Transverse colon (tissue), 4 donors: ENCODE measurements around the gene ANKLE2. TPM values are rescaled to one million over a fixed set of nuclear protein-coding genes. Genes with fewer than 3 reads are reported as not detected.

Experiments used
- DNase-seq: peaks from one replicate; pipeline ENCODE4 v3.0.0-alpha.2; 2019
- H3K27ac ChIP-seq, 4 donors: fragments of 200-600 bp; sonication (generic); 2 replicates each; pipeline ENCODE4 v1.5.1; 2016 to 2018; ENCODE audit warnings: inconsistent platforms in 4 of 4
- H3K27me3 ChIP-seq: fragments of 200-600 bp; sonication (generic); 2 replicates; pipeline ENCODE4 v1.5.1; 2017; ENCODE audit warnings: inconsistent platforms
- H3K36me3 ChIP-seq, 4 donors: fragments of 200-600 bp; sonication (generic); 2 replicates each; pipeline ENCODE4 v1.5.1; 2017 to 2019; ENCODE audit warnings: inconsistent platforms in 4 of 4
- H3K4me1 ChIP-seq, 4 donors: fragments of 200-600 bp; sonication (generic); 2 replicates each; pipeline ENCODE4 v1.5.1; 2017 to 2020; ENCODE audit warnings: inconsistent platforms in 4 of 4
- H3K4me3 ChIP-seq, 4 donors: fragments of 200-600 bp; sonication (generic); 1 replicate in 1 of 4; 2 replicates in 3 of 4; pipeline versions ENCODE4 v1.5.1 to v1.6.1; 2017 to 2019; ENCODE audit warnings: inconsistent platforms in 4 of 4
- H3K9me3 ChIP-seq, 2 donors: fragments of 200-600 bp; sonication (generic); 2 replicates each; pipeline ENCODE4 v1.5.1; 2017 to 2019; ENCODE audit warnings: inconsistent platforms in 2 of 2
- CTCF ChIP-seq, 5 experiments: fragments of 200-600 bp in 3 of 5; fragments of 450-650 bp in 2 of 5; sonication (generic) in 3 of 5; IDR thresholded peaks; 1 replicate in 2 of 5; 2 replicates in 3 of 5; pipeline ENCODE4 v1.5.1; 2016 to 2017; ENCODE audit warnings: antibody characterized with exemption in 5 of 5, inconsistent platforms in 3 of 5, mild to moderate bottlenecking in 2 of 5, moderate library complexity in 1 of 5
- EP300 ChIP-seq: sonication (generic); formaldehyde crosslinking; IDR thresholded peaks from one replicate; pipeline ENCODE4 v1.6.1; 2017; ENCODE audit warnings: antibody characterized with exemption, low read depth
- POLR2A ChIP-seq: fragments of 450-650 bp; IDR thresholded peaks from one replicate; pipeline ENCODE4 v1.6.1; 2016; ENCODE audit warnings: antibody characterized with exemption, mild to moderate bottlenecking, moderate library complexity
- POLR2AphosphoS5 ChIP-seq, 3 donors: sonication (generic); formaldehyde crosslinking; IDR thresholded peaks; one replicate each; pipeline ENCODE4 v1.6.1; 2016; ENCODE audit warnings: antibody characterized with exemption in 3 of 3
- WGBS, 2 donors: methylation state at CpG; one replicate each; pipeline ENCODE4 v1.1.5; 2018; ENCODE audit warnings: low coverage in 1 of 2; 5-methylcytosine and 5-hydroxymethylcytosine counted together
- in situ Hi-C, 4 donors: fragments of 200-750 bp; cut with MboI; loops; one replicate each; pipeline versions ENCODE4 v1.15.0 to v1.15.1; 2017; ENCODE audit warnings: low sequenced_read_pairs in 3 of 4, low pct_ligation_motif_present in 1 of 4, low pct_unique_long_range_greater_than_20kb in 1 of 4
- intact Hi-C: fragments of 100-400 bp; cut with DNase I; formaldehyde crosslinking; loops from one replicate; pipeline ENCODE4 v1.15.1; 2023; ENCODE audit warnings: low total_unique reads
- total RNA-seq, 4 donors: library from RNA; depleted of rRNA; stranded (reverse); fragments of >200 nt; gene quantifications; one replicate each; pipeline ENCODE4 v1.1.0, GENCODE V29; 2016

Gene ANKLE2
- total RNA-seq, 4 donors from 2014 or later = 46.0 to 146 (median 88.6) TPM

GRCh38 chr12:132783917-132784531 is 22.4 kb upstream of the ANKLE2 start:
- intact Hi-C loops = no loop called here
- H3K27me3 ChIP-seq = no peaks in the 10 kb centered on the region
- no peak overlapping the region for H3K27ac ChIP-seq
- DNase-seq = no peak
- no peaks in the 10 kb centered on the region for H3K4me1 ChIP-seq
- peaks cover 0 to 67% (median 31%) of the 10 kb centered on the region in 4 donors for H3K36me3 ChIP-seq
- H3K9me3 ChIP-seq = no peaks in the 10 kb centered on the region
- H3K4me3 ChIP-seq = no peak overlapping the region
- in situ Hi-C loops = no loop called here
- no peak for TF ChIP-seq POLR2AphosphoS5 (IDR thresholded peaks at IDR 0.05)
- no peak for TF ChIP-seq POLR2A
- TF ChIP-seq EP300 = no peak
- TF ChIP-seq CTCF (IDR thresholded peaks at IDR 0.05) = no peak
- WGBS, 2 donors = 86 to 94% methylated on average over 3 to 22 of the region's 22 CpGs

GRCh38 chr12:132781938-132782337 is 20.3 kb upstream of the ANKLE2 start:
- intact Hi-C loops = no loop called here
- WGBS, 2 donors = 88% methylated on average over 12 of the region's 12 CpGs; no CpG with 5 or more reads in 1 of the 2 donors
- no peaks in the 10 kb centered on the region for H3K27me3 ChIP-seq

GRCh38 chr12:132779781-132780353 is 18.2 kb upstream of the ANKLE2 start:
- H3K36me3 ChIP-seq = peaks cover 0 to 76% (median 35%) of the 10 kb centered on the region in 4 donors
- in situ Hi-C loops = no loop called here
- intact Hi-C loops = no loop called here

More at GRCh38 chr12:132781938-132782337, 20.3 kb upstream of the ANKLE2 start:
- Histone ChIP-seq H3K36me3 (peaks cover 0 to 84% (median 36%) of the 10 kb centered on the region in 4 donors), H3K9me3 (no peaks in the 10 kb centered on the region), H3K4me1 (no peaks in the 10 kb centered on the region), H3K27ac (no peak overlapping the region), H3K4me3 (no peak overlapping the region)
- no peak for DNase-seq
- in situ Hi-C loops = no loop called here
- TF ChIP-seq POLR2AphosphoS5 (IDR thresholded peaks at IDR 0.05) (no peak), POLR2A (no peak), EP300 (no peak), CTCF (IDR thresholded peaks at IDR 0.05) (no peak)

GRCh38 chr12:132777614-132778013 is 16.0 kb upstream of the ANKLE2 start:
- Histone ChIP-seq H3K9me3 (no peaks in the 10 kb centered on the region), H3K27me3 (no peaks in the 10 kb centered on the region), H3K36me3 (peaks cover 0 to 84% (median 34%) of the 10 kb centered on the region in 4 donors), H3K4me3 (no peak overlapping the region), H3K27ac (peak overlapping the region in 1 of 4 donors; percentile 21), H3K4me1 (no peaks in the 10 kb centered on the region)
- WGBS, 2 donors = 87% methylated on average over 20 of the region's 20 CpGs; no CpG with 5 or more reads in 1 of the 2 donors
- intact Hi-C loops = no loop called here
- in situ Hi-C loops = no loop called here
- no peak for TF ChIP-seq POLR2AphosphoS5 (IDR thresholded peaks at IDR 0.05)
- TF ChIP-seq EP300 = no peak
- no peak for TF ChIP-seq POLR2A
- TF ChIP-seq CTCF (IDR thresholded peaks at IDR 0.05) = no peak
- no peak for DNase-seq

More at GRCh38 chr12:132779781-132780353, 18.2 kb upstream of the ANKLE2 start:
- WGBS, 2 donors = 96% methylated on average over 30 of the region's 30 CpGs; no CpG with 5 or more reads in 1 of the 2 donors
- Histone ChIP-seq H3K4me3 (no peak overlapping the region), H3K9me3 (no peaks in the 10 kb centered on the region), H3K4me1 (no peaks in the 10 kb centered on the region), H3K27me3 (no peaks in the 10 kb centered on the region), H3K27ac (no peak overlapping the region)
- TF ChIP-seq POLR2AphosphoS5 (IDR thresholded peaks at IDR 0.05) = no peak
- DNase-seq = no peak
